K562 (cell line): ENCODE data around the gene RUNDC3A. TPM values are rescaled to one million over a fixed set of nuclear protein-coding genes. Genes with fewer than 3 reads are reported as not detected.

Source experiments
- ATAC-seq: fragments of 200-7000 bp; cut with Tn5 transposase; 3 replicates; pipeline ENCODE4 v1.9.1; 2020; ENCODE audit warnings: moderate library complexity
- BruUV-seq: library from RNA; stranded (reverse); fragments of 400-500 nt; replicated peaks from 2 replicates; lab custom pipeline; 2021; lab: Mats Ljungman, UMichigan
- CTCF ChIA-PET: fragments of 300-600 bp; formaldehyde crosslinking; extraction: SDS; loops from one replicate; lab custom pipeline; 2021; ENCODE audit warnings: low intra/inter-chr PET ratio; lab: Yijun Ruan, JAX
- POLR2A ChIA-PET: fragments of 300-600, 350-650 bp; sonication (Branson Sonifier 250); formaldehyde crosslinking; extraction: SDS; loops from one replicate; lab custom pipeline; 2021; ENCODE audit warnings: antibody characterized with exemption, inconsistent platforms; lab: Yijun Ruan, JAX
- DNase-seq, 4 experiments: peaks; one replicate each; pipeline versions ENCODE4 v3.0.0 to v3.0.0-alpha.2; 2011 to 2018; ENCODE audit warnings: low spot score in 3 of 4, mixed read lengths in 3 of 4; ENCODE audit errors: extremely low read depth in 1 of 4
- FAIRE-seq: peaks from 2 replicates; lab custom pipeline; 2011; peaks lifted over from hg19 to GRCh38; lab: Jason Lieb, UNC
- H2AFZ ChIP-seq: 2 replicates; pipeline ENCODE4 v1.6.0; 2011; ENCODE audit warnings: low read depth, low read length, control low read depth, inconsistent platforms
- H3K27ac ChIP-seq: fragments of 200-600 bp; 3 replicates; pipeline ENCODE4 v1.8.0; 2011; ENCODE audit warnings: low read depth, mild to moderate bottlenecking, control low read depth, inconsistent platforms, low read length, moderate library complexity, mixed read lengths; ENCODE audit errors: extremely low read depth
- H3K27me3 ChIP-seq, 2 experiments: fragments of 300-600 bp in 1 of 2; 2 replicates in 1 of 2; 3 replicates in 1 of 2; pipeline versions ENCODE4 v1.6.0 to v1.8.0; 2011; ENCODE audit warnings: inconsistent platforms in 2 of 2, low read length in 2 of 2, mild to moderate bottlenecking in 1 of 2, mixed read lengths in 1 of 2, moderate library complexity in 1 of 2; ENCODE audit not compliant: control insufficient read depth in 2 of 2, insufficient read depth in 2 of 2
- H3K36me3 ChIP-seq: fragments of 300-600 bp; 3 replicates; pipeline ENCODE4 v1.8.0; 2011; ENCODE audit warnings: mild to moderate bottlenecking, low read length, inconsistent platforms; ENCODE audit not compliant: control insufficient read depth, insufficient read depth
- H3K4me1 ChIP-seq, 2 experiments: fragments of 200-600 bp in 1 of 2; replicated peaks in 1 of 2; 2 replicates in 1 of 2; 3 replicates in 1 of 2; pipeline versions ENCODE4 v1.5.1 to v1.8.0; 2011; ENCODE audit warnings: inconsistent platforms in 2 of 2, low read length in 2 of 2, mild to moderate bottlenecking in 1 of 2, mixed read lengths in 1 of 2, moderate library complexity in 1 of 2; ENCODE audit not compliant: control insufficient read depth in 2 of 2, insufficient read depth in 2 of 2
- H3K4me2 ChIP-seq: 2 replicates; pipeline ENCODE4 v1.6.1; 2011; ENCODE audit warnings: low read length, control low read depth, inconsistent platforms, mixed read lengths; ENCODE audit not compliant: insufficient read depth
- H3K4me3 ChIP-seq: fragments of 200-600 bp; sonication (generic), shearing (Covaris generic); 2 replicates; pipeline ENCODE4 v1.5.1; 2016; ENCODE audit warnings: control low read depth, inconsistent platforms
- H3K79me2 ChIP-seq: fragments of 200-600 bp; 3 replicates; pipeline ENCODE4 v1.8.0; 2011; ENCODE audit warnings: low read length, inconsistent platforms; ENCODE audit not compliant: control insufficient read depth, insufficient read depth
- H3K9ac ChIP-seq, 2 experiments: 2 replicates each; pipeline versions ENCODE4 v1.6.0 to v1.6.1; 2011; ENCODE audit warnings: low read depth in 2 of 2, low read length in 2 of 2, control low read depth in 1 of 2, inconsistent platforms in 1 of 2, mild to moderate bottlenecking in 1 of 2, mixed read lengths in 1 of 2; ENCODE audit not compliant: insufficient read depth in 1 of 2
- H3K9me1 ChIP-seq: one replicate; pipeline ENCODE4 v1.6.0; 2011; ENCODE audit warnings: inconsistent platforms, mild to moderate bottlenecking, low read length, moderate library complexity; ENCODE audit not compliant: control insufficient read depth, insufficient read depth
- H3K9me3 ChIP-seq: replicated peaks from 2 replicates; pipeline ENCODE4 v1.5.1; 2011; ENCODE audit warnings: low read depth, low read length, inconsistent platforms; ENCODE audit not compliant: control insufficient read depth, insufficient read depth
- H4K20me1 ChIP-seq: replicated peaks from 2 replicates; pipeline ENCODE4 v1.6.1; 2011; ENCODE audit warnings: low read length, inconsistent platforms, mixed read lengths; ENCODE audit not compliant: control insufficient read depth, insufficient read depth
- CHD2 ChIP-seq: IDR thresholded peaks from 2 replicates; pipeline ENCODE4 v1.6.1; 2011; ENCODE audit warnings: low read depth, low read length
- ELK1 ChIP-seq: sonication (generic); formaldehyde crosslinking; IDR thresholded peaks from 2 replicates; pipeline ENCODE4 v1.8.1; 2022; ENCODE audit warnings: missing genetic modification reagents
- POLR2A ChIP-seq: fragments of 450-650 bp; conservative IDR thresholded peaks from 2 replicates; pipeline ENCODE4 v1.6.1; 2016
- RFX7 ChIP-seq: fragments of 250-450 bp; sonication (Bioruptor Pico); IDR thresholded peaks from 2 replicates; pipeline ENCODE4 v1.5.1; 2021; ENCODE audit warnings: mild to moderate bottlenecking
- SRSF7 ChIP-seq: fragments of 200-400 bp; formaldehyde crosslinking; optimal IDR thresholded peaks from 2 replicates; pipeline ENCODE3; 2017; ENCODE audit warnings: mild to moderate bottlenecking, low read depth, low read length
- TEAD2 ChIP-seq: fragments of 450-650 bp; IDR thresholded peaks from 2 replicates; pipeline ENCODE4 v1.6.1; 2016; ENCODE audit warnings: missing genetic modification characterization, control low read depth, missing compliant biosample characterization
- WGBS: fragments of 100-300 bp; shearing (Covaris generic); methylation state at CpG from one replicate; pipeline ENCODE4 v1.1.6; 2016; ENCODE audit warnings: low coverage, mixed read lengths; ENCODE audit not compliant: insufficient coverage; ENCODE audit errors: missing lambda C conversion rate; 5-methylcytosine and 5-hydroxymethylcytosine counted together
- in situ Hi-C: fragments of 300-500 bp; cut with MboI; formaldehyde crosslinking; loops from 4 replicates; pipeline ENCODE4 v1.15.0; 2018; ENCODE audit warnings: inconsistent platforms, mixed read lengths
- intact Hi-C: fragments of 100-400 bp; cut with micrococcal nuclease; formaldehyde crosslinking; loops from 2 replicates; pipeline ENCODE4 v1.14.2; 2022
- polyA plus RNA-seq, 8 experiments: library from polyadenylated mRNA; depleted of rRNA in 4 of 8; stranded (reverse) in 5 of 8; unstranded in 3 of 8; fragments of >200 nt; fragmentation: Nextera tagmentation in 2 of 8; fragmentation: Illumina TruSeq in 1 of 8; extraction: Ambion mirVana in 2 of 8; extraction: Trizol in 1 of 8; gene quantifications; 2 replicates each; pipeline versions ENCODE4 v1.2.1 to v1.2.3, GENCODE V29; 2011 to 2014; ENCODE audit warnings: inconsistent platforms in 1 of 8, missing spikeins in 1 of 8
- total RNA-seq, 7 experiments: library from RNA; depleted of rRNA in 6 of 7; stranded (reverse); fragments of >200 nt in 6 of 7; fragmentation: Illumina TruSeq in 2 of 7; extraction: Trizol in 2 of 7; gene quantifications; 2 replicates each; pipeline versions ENCODE4 v1.2.1 to v1.2.3, GENCODE V29; 2011 to 2021; ENCODE audit warnings: low replicate concordance in 1 of 7

The RUNDC3A gene
- total and polyA plus RNA-seq, 9 of the 15 experiments (the other 6 are each of a cell fraction or from before 2014, with no cell fraction given), result not detected

GRCh38 chr17:44356241-44356640, 47.8 kb downstream of the RUNDC3A start:
- no peak overlapping the region for H2AFZ ChIP-seq

More at GRCh38 chr17:44356241-44356640, 47.8 kb downstream of the RUNDC3A start:
- no peaks in the 10 kb centered on the region for H3K9me1 ChIP-seq
- H4K20me1 ChIP-seq, result peaks cover 4% of the 10 kb centered on the region; the same call in 1 of the 2 replicates
- no peaks in the 10 kb centered on the region for H3K27me3 ChIP-seq
- DNase-seq (peak in 1 of 4 experiments; percentile 5), ATAC-seq (no peak), FAIRE-seq (no peak)
- no peaks in the 10 kb centered on the region for H3K79me2 ChIP-seq
- peak overlapping the region in 1 of 2 experiments; percentile 64; a peak in 1 of 4 replicates for H3K9ac ChIP-seq
- no peak overlapping the region for H3K4me2 ChIP-seq
- CTCF ChIA-PET, result no interaction called here
- in situ Hi-C loops, result no loop called here
- POLR2A ChIA-PET, result interaction anchor here (0.6 to 1.8 kb wide), 5 partner anchors 10 to 479 kb away, joined by 3 to 8 read pairs (median 4); partner anchors contain the start of genes GRN and UBTF
- peaks cover 0 to 36% of the 10 kb centered on the region in 2 experiments; a peak in 3 of 5 replicates for H3K4me1 ChIP-seq
- H3K9me3 ChIP-seq, result no peaks in the 10 kb centered on the region
- H3K36me3 ChIP-seq, result peaks cover 5% of the 10 kb centered on the region; the same call in 1 of the 3 replicates
- no peak overlapping the region for H3K27ac ChIP-seq
- 37% methylated on average over 6 of the region's 11 CpGs for WGBS
- H3K4me3 ChIP-seq, result no peak overlapping the region
- TF ChIP-seq SRSF7, result no peak
- TF ChIP-seq CHD2, result no peak
- no peak for TF ChIP-seq TEAD2
- TF ChIP-seq ELK1, result no peak
- no peak for TF ChIP-seq RFX7 (CRISPR knock-in tag)
- no peak for TF ChIP-seq POLR2A
- no TSS peak for BruUV-seq
- intact Hi-C loops, result no loop called here
